Neutrophil (primary cell): Measurements from ENCODE around the gene TSPAN18.

Experiments
- H3K27ac ChIP-seq: fragments of 200-600 bp; sonication (generic); 2 replicates; pipeline ENCODE4 v1.5.1; 2016; ENCODE audit warnings: mild to moderate bottlenecking, moderate library complexity
- H3K27me3 ChIP-seq: fragments of 200-600 bp; sonication (generic); 2 replicates; pipeline ENCODE4 v1.6.0; 2016; ENCODE audit warnings: mild to moderate bottlenecking
- H3K36me3 ChIP-seq: fragments of 200-600 bp; sonication (generic); 2 replicates; pipeline ENCODE4 v1.5.1; 2017
- H3K4me1 ChIP-seq, 2 experiments: fragments of 200-600 bp in 1 of 2; sonication (generic) in 1 of 2; 1 replicate in 1 of 2; 2 replicates in 1 of 2; pipeline versions ENCODE4 v1.5.1 to v1.6.1; 2013 to 2016; ENCODE audit warnings: low read depth in 1 of 2, low read length in 1 of 2, mild to moderate bottlenecking in 1 of 2, moderate library complexity in 1 of 2; ENCODE audit not compliant: control insufficient read depth in 1 of 2, insufficient read depth in 1 of 2
- H3K4me3 ChIP-seq, 2 experiments: fragments of 200-600 bp in 1 of 2; sonication (generic) in 1 of 2; 1 replicate in 1 of 2; 2 replicates in 1 of 2; pipeline ENCODE4 v1.5.1; 2013 to 2016; ENCODE audit warnings: low read depth in 1 of 2, low read length in 1 of 2, mild to moderate bottlenecking in 1 of 2, moderate library complexity in 1 of 2
- H3K9me3 ChIP-seq: fragments of 200-600 bp; sonication (generic); 2 replicates; pipeline ENCODE4 v1.5.1; 2016
- CTCF ChIP-seq: fragments of 200-600 bp; sonication (generic); IDR thresholded peaks from 2 replicates; pipeline ENCODE4 v1.5.1; 2016; ENCODE audit warnings: antibody characterized with exemption

Gene TSPAN18

GRCh38 chr11:44837661-44838060 lies 110.9 kb downstream of the TSPAN18 start:
- Histone ChIP-seq H3K36me3 (no peaks in the 10 kb centered on the region), H3K27ac (no peak overlapping the region), H3K27me3 (peaks cover 5% of the 10 kb centered on the region), H3K9me3 (no peaks in the 10 kb centered on the region), H3K4me3 (no peak overlapping the region), H3K4me1 (no peaks in the 10 kb centered on the region)
- no peak for TF ChIP-seq CTCF

- Histone ChIP-seq H3K4me3 (no peak overlapping the region), H3K27ac (no peak overlapping the region), H3K9me3 (no peaks in the 10 kb centered on the region), H3K4me1 (no peaks in the 10 kb centered on the region), H3K36me3 (no peaks in the 10 kb centered on the region), H3K27me3 (no peaks in the 10 kb centered on the region)
- TF ChIP-seq CTCF = no peak
Measured at GRCh38 chr11:44839458-44840084, 112.8 kb downstream of the TSPAN18 start.

GRCh38 chr11:44840085-44840478 lies 113.3 kb downstream of the TSPAN18 start:
- Histone ChIP-seq H3K4me3 (no peak overlapping the region), H3K9me3 (no peaks in the 10 kb centered on the region), H3K27me3 (no peaks in the 10 kb centered on the region), H3K36me3 (no peaks in the 10 kb centered on the region), H3K4me1 (no peaks in the 10 kb centered on the region), H3K27ac (no peak overlapping the region)
- TF ChIP-seq CTCF = no peak

GRCh38 chr11:44840521-44841251 lies 113.9 kb downstream of the TSPAN18 start:
- Histone ChIP-seq H3K4me3 (no peak overlapping the region), H3K4me1 (no peaks in the 10 kb centered on the region), H3K27me3 (no peaks in the 10 kb centered on the region), H3K9me3 (no peaks in the 10 kb centered on the region), H3K27ac (no peak overlapping the region), H3K36me3 (no peaks in the 10 kb centered on the region)
- no peak for TF ChIP-seq CTCF

GRCh38 chr11:44842220-44842619 lies 115.5 kb downstream of the TSPAN18 start:
- Histone ChIP-seq H3K27me3 (no peaks in the 10 kb centered on the region), H3K9me3 (no peaks in the 10 kb centered on the region), H3K27ac (no peak overlapping the region), H3K4me1 (no peaks in the 10 kb centered on the region), H3K4me3 (no peak overlapping the region), H3K36me3 (no peaks in the 10 kb centered on the region)
- no peak for TF ChIP-seq CTCF
